Kidney capillary endothelial cell (primary cell): ENCODE measurements around the gene FCGR3A.
"Not testable (repeated sequence)": the region's sequence is repeated elsewhere in the genome, so short reads cannot be mapped to it uniquely, and the experiment has no call there.

ENCODE experiments used
- DNase-seq: peaks from one replicate; pipeline ENCODE4 v3.0.0-alpha.2; 2018; ENCODE audit warnings: low spot score

FCGR3A gene

DNA sequence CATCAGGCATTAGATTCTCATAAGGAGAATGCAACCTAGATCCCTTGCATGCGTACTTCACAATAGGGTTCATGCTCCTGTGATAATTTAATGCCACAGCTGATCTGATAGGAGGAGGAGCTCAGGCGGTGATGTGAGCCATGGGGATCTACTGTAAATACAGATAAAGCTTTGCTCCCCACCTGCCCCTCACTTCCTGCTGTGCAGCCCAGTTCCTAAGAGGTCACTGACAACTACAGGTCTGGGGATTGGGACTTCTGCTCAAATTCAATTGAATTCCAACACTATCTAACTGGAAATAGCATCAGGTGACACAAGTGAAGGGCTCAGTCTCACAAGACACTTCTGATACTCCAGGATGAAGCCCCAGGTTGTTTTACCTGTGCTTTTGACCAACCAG is 7.4 kb upstream of the FCGR3A start:
- not testable (repeated sequence) for DNase-seq

DNA sequence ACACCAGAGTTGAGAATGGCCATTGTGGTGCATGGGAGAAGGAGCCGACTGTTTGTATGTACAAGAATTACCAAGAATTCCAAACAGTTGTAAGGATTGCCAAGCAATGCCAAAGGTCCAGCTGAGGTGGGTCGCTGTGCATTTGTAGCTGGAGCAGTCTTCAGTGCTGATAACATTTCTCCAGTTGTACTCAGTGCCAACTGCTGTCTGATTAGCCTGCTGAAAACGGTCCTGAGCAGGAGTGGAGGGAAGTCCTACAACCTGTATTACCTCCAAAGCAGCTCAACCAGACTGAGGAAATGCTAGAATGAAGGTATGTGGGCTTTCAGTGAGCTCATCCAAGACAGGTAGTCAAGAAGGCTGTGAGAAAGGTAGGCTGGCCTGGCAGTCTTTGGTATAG is 6.5 kb upstream of the FCGR3A start:
- DNase-seq: not testable (repeated sequence)

DNA sequence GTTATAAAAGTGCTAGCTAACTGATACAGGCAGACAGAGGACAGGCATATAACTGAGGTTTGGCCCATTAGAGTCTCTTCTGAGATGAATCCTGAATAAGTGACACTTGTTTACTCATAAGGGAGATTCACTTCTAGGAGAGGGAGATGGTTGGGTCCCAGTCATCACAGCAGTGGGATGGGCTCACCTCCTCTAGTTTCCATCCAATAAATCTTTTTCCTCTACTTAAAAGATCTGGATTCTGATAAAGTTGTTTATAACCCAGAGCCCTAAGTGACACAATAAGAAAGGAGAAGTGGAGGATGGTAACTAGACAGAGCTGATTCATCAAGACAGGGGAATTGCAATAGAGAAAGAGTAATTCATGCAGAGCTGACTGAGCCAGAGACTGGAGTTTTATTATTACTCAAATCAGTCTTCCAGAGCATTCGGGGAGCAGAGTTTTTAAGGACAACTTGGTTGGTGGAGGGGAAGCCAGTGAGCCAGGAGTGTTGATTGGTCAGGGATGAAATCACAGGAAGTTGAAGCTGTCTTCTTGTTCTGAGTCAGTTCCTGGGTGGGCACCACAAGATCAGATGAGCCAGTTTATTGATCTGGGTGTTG is 5.3 kb upstream of the FCGR3A start:
- DNase-seq: not testable (repeated sequence)

DNA sequence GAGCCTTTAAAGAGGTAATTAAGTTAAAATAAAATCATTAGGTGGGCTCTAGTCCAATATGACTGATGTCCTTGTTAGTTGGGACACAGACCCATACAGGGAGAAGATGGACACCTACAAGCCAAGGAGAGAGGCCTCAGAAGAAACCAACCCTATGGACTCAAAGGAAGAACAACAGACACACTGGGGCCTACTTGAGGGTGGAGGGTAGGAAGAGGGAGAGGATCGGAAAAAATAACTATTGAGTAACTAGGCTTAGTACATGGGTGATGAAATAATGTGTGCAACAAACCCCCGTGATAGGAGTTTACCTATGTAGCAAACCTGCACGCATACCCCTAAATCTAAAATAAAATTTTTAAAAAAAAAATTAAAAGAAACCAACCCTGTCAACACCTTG is 4.7 kb upstream of the FCGR3A start:
- DNase-seq: not testable (repeated sequence)

DNA sequence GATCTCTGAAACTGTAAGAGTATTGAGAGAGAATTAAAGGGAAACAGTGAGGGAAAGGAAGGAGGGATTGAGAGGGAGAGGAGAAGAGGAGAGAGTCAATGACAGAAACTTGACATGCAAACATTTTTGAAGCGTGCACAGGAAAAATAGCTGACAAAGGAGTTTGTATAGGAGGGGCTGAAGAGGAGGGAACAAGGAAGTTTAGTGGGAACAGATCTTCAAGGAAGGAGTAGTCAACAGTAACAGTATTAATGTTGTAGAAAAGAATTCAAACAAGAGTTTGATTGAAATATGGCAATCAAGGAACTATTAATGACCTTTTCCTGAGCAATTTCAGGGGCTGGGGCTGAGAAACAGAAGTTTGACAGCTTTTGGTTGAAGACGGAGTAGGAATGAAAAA is 4.0 kb upstream of the FCGR3A start:
- DNase-seq: not testable (repeated sequence)

DNA sequence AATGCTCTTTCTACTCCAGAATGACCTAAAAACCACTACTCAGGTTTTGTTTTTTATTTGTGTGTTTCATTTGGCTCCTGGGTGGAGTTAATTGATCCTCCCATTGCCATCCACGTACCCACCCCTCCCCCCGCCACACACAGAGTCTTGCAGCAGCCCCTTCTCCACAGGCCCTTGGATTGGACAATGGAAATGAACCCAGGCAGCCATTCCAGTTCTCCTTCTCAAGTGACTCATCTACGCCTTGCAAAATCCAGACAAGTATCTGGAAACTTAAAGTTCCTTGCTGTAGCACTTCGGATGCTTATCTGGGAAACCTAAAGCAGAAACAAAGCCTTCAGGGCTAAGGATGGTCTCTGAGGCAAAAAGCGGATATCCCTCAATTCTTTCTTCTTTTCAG is 1.3 kb upstream of the FCGR3A start:
- not testable (repeated sequence) for DNase-seq

DNA sequence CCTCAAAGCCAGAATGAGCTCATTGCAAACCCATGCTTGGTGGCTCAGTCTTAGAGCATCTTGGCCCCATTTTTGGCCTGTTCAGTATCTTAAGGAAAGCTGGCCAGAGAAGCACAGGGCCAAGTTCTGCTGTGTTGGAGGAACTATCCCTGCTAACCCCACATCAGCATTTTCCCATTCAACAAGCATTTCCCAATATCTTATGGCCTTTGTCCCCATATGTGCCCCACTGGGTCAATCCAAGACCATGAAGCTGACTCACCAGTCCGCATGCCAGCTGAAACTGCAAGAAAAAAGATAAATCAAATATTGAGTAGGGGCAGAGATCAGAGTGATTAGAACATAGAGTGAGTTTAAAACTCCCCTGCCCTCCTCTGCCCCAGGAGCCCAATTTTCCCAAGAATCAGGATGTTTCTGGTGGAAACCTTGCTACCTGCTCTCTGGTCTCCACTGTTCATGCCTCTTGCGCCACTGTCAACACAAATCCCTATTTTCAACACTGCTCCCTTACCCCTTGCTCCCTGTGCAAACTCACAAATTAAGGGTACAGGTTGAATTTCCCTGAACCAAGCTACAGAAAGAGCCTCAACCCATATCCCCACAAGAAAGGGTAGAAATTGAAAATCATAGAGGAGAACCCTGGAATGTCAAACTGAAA is 740 bp downstream of the FCGR3A start:
- not testable (repeated sequence) for DNase-seq

DNA sequence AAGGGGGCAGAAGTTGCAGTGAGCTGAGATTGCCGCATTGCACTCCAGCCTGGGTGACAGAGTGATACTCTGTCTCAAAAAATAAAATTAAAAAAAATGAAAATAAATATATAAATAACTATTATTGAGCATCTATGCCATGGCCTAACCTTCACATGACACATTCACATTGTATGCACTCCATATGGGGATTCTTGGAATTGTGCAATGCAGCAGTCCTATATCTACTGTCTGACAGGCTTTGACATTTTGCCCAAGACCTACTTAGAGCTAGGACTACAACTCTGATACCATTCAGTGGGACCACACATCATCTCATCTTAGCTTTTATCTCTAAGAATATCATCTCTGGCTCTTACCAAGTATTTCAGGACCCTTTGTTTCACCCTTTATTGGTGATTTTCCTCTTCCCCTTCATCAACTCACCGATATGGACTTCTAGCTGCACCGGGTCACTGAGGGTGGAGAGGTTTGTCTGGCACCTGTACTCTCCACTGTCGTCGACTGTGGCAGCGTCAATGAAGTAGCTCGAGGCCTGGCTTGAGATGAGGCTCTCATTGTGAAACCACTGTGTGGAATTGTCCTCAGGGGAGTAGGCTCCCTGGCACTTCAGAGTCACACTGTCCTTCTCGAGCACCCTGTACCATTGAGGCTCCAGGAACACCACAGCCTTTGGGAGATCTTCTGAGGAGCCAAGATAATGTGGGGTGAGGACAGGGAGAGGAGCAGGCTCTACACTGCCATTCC is 1.4 kb downstream of the FCGR3A start:
- DNase-seq: not testable (repeated sequence)

DNA sequence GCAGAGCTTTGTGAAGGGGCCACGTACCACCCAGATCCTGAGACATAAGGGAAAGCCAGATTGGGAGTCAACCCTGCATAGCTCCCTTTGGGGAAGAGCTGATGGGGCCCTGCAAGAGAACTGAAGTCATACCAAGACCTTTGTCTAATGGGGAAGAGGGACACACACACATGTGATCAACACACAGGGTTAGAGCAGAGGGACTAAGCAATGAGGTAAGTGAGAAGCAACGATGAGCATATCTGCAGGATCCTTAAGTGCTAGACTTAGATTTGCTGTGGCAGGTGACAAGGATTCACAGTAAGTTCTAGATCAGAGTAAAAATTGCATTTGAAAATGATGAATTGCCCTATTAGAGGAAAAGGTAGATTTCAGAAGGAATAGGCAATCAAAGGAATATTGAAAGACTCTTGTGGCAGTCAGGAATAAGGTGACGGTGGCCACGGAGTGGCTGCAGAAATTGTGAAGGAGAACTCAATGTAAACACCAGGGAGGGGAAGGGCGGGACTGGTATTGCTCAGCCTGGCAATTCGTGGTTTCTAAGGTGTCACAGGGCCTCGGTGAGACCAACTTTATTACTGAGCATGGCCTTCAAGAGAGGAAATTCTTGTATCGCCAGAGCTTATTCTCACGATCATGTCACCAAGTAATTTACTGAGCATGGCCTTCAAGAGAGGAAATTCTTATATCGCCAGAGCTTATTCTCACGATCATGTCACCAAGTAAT is 4.5 kb downstream of the FCGR3A start:
- DNase-seq: not testable (repeated sequence)

DNA sequence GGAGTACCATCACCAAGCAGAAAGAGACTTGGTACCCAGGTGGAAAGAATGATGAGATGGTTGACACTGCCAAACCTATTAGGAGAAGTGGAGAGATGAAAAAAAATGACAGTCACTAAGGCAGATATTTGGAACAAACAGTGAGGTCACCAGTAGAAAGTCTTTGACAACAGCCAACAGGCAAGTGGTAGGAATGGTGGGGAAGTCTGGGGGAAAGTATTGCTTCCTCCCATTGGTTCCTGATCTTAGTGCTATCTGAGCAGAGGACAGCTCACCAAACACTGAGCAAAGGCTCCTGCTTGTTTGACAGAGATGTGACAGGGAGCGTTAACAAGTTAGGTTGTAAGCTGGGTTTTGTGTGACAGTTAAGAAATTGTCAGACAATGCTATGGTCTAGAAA is 6.5 kb downstream of the FCGR3A start:
- not testable (repeated sequence) for DNase-seq

DNA sequence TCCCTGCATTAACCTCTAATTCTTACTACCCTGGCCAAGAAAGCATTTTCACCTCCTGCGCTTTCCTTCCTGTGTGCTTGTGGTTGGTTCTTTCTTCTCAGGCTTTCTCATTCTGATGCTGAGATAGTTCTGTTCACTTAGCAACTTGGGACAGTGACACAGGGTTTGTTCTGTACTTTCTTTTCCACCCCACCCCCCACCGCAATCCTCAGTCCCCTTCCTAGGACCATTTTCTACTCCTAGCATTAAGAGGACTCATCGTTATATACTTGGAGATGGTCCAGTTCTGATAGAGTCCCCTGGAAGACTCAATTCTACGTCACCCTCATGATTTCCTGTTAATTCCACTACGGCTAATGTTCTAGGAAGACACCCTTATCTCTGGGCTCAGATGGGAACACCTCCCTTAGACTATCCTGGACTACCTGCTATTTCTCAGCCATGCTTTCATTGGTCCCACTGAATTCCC is 7.5 kb downstream of the FCGR3A start:
- DNase-seq: not testable (repeated sequence)

DNA sequence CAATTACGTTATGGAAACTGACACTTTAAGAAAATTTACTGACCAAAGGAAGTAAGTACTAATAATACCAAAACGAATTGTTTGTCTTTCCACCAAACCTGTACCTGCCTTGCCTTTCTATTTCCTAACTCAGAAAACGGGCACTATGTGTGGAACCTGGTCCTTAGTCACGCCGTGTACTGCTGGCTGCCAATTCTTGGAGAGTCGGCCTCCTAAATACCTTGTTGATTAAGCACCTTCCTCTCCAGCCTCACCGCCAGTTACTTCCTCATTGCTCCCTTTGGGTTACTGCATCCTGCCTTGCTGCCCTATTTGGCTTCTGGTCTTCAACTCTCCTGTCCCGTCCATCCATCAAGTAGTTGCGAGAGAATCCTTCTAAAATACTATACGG is 9.1 kb downstream of the FCGR3A start:
- not testable (repeated sequence) for DNase-seq

DNA sequence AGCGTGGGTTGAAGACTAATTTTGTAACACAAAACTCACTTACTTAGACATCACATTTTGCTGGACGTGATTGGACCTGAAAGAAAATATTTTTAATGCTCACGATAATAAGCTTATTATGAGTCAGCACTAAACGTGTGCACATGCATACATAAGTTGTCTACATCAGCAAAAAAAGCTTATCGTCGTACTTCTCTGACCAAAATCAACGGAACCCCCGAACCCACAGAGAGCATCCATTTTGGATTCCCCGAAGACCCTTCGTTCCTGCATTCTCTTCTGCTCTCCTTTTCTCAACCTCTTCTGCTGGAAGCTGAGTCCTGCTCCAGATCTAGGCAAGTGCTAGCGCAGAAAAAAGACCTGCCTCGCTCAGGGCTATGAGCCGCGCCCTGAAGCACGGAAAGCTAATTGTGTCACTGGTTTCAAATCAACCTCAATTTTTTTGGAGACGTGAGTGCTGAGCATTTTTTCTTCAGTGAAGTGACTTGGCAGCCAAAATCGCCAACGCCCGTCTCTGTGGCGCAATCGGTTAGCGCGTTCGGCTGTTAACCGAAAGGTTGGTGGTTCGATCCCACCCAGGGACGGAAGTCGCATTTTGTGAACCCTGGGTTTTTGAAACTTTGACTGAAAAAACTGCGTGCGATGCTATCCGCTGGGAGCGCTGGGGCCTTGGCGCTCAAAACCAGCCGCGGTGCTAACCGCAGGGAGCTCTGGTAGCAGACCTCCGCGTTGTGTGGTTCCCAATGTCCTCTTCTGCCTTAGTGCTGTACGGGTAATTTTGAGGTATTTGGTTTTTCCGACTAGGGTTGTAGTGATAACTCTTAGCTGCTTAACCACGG is 9.7 kb downstream of the FCGR3A start:
- peak; percentile 78 for DNase-seq

DNA sequence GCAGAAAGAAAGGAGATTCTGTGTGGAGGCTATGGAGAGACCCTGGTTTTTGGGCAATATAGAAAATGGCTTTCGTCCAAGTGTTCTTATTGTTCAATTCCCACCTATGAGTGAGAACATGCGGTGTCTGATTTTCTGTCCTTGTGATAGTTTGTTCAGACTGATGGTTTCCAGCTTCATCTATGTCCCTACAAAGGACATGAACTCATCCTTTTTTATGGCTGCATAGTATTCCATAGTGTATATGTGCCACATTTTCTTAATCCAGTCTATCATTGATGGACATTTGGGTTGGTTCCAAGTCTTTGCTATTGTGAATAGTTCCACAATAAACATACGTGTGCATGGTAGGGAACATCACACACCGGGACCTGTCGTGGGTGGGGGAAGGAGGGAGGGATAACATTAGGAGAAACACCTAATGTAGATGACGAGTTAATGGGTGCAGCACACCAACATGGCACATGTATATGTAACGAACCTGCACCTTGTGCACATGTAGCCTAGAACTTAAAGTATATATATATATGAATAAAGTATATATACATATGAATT is 10.6 kb downstream of the FCGR3A start:
- not testable (repeated sequence) for DNase-seq

DNA sequence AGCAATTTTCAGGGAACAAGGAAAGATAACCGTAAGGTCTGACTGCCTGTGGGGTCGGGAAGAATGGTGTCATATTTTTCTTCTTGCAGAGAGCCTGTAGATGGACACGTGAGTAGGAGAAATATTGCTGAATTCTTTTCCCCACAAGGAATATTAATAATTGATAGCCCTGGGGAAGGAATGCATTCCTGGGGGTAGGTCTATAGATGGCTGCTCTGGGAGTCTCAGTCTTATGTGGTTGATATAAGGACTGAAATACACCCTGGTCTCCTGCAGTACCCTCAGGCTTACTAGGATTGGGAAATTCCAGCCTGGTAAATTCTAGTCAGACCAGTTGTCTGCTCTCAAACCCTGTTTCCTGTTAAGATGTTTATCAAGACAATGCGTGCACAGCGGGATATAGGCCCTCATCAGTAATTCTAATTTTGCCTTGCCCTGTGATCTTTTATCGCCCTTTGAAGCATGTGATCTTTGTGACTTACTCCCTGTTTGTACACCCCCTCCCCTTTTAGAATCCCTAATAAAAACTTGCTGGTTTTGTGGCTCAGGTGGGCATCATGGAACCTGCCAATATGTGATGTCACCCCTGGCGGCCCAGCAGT is 12.4 kb downstream of the FCGR3A start:
- DNase-seq: not testable (repeated sequence)

DNA sequence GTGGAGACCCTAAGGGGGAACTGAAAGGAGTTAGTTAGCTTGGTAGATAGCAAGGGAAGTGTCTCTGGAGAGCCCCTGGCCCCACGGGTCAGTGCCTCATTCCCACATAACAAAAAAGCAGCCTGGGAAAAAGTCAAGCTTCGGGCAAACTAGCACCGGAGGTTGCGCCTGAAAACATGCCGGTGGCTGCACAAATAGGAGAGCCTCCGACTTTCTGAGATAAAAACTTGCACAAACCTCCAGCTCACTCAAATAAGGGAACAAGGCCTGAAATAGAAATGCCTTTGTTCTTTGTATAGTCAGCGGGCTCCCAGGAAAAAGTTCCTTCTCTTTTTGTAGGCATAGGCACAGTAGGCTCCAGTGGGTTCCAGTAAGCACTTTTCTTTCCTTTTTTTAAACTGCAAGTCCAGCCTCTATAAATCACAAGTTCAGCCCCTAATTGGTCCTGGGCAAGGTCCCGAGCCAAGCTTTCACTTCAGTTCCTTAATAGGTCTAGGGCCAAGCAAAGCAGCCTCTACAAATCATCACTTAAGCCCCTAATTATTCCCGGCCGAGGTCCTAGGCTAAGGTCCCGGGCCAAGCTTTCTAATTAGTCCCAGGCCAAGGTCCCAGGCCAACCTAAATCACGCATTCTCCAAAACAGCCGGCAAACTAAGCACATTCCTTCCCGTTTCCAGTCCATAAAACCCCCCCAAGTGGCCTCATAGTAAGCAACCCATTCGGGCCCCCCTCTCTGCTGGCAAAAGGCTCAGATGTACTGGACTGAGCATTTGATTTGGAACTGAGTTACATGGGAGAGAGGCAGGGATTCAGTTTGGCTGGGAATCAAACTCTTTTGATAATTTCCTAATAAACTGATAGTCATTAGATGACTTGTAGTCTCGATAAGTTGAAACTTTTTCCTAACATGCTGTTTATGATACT is 16.7 kb downstream of the FCGR3A start:
- DNase-seq: not testable (repeated sequence)

DNA sequence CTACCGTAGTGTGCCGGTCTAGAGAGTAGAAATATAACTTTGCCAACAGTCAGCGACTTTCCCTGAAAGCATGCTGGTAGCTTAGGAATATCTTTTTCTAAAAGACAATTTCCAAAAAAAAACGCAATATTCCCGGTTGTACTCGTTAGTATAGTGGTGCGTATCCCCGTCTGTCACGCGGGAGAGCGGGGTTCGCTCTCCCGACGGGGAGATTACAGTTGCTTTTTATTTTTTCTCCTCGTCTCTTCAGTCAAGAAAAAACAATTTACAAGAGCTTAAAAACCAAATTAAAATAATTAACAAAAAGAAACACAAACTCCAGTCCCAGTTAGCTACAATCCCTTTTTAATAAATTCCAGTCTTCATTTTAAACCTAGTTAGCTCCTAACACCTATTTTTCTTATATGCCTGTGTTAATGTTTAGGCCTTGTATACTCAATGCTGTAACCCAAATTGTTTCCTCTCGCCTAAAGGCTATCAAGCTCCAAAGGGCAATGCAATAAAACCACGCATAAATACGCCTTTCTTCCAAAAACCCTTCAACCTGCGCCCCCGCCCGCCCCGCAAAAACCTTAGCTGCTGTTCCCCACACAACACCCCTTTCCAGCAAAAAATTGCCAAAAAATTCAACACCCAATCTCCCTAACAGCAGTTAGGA is 17.5 kb downstream of the FCGR3A start:
- no peak for DNase-seq

DNA sequence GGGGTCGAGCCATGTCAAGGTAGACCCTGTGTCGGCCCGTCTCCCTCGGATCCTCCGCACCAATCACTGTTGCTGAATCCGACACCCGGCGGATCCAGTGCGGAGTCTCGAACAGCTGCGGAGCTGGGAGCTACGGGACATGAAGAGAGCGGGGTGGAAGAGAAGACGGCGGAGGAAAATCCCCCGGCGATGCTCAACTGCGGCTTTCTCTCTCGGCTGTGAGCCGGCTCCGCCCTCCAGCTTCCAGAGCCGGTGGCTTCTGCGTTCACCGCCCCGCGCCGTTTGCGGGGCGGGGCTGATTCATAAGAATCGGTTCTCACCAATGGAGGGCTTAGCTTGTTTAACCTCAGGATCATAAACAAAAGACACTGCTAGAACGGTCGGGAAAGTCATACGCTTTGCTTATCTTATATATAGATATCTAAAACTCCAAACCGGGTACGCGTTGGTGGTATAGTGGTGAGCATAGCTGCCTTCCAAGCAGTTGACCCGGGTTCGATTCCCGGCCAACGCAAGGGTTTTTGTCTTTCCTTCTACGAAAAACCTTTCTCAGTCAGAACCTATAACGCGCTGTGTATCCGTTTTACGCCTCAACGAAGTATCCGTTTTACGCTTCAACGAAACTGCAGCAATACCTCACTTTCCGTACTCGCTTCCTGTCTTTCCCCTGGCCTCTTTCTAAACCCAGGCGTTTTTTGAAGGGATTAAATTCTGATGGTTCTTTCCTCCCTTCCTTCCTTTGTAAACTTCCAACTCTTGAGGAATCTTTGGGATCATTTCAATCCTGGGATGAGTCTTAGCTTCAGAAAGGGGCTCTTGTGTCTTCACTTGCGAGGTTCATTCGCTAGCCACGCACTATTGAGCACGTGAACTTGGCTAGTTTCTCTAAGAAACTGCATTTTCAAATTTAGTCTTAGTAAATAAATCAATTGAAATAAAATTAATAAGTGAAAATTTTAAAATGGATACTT is 18.7 kb downstream of the FCGR3A start:
- peak; percentile 86 for DNase-seq
